CD14-positive monocyte (primary cell): ENCODE results near the gene MTUS2. TPM values are rescaled to one million over a fixed set of nuclear protein-coding genes. Genes with fewer than 3 reads are reported as not detected.

Experiments
- DNase-seq, 3 donors: peaks; one replicate each; pipeline ENCODE4 v3.0.0-alpha.2; 2011 to 2022
- H2AFZ ChIP-seq: 2 replicates; pipeline ENCODE4 v1.6.0; 2012; ENCODE audit warnings: mild to moderate bottlenecking, low read depth, low read length, inconsistent platforms; ENCODE audit not compliant: insufficient read depth, poor library complexity, severe bottlenecking
- H3K27ac ChIP-seq, 2 donors: 1 replicate in 1 of 2; 2 replicates in 1 of 2; pipeline ENCODE4 v1.5.1; 2012 to 2013; ENCODE audit warnings: low read length in 2 of 2, control low read depth in 1 of 2, inconsistent platforms in 1 of 2, low read depth in 1 of 2, mild to moderate bottlenecking in 1 of 2
- H3K27me3 ChIP-seq, 2 donors: one replicate each; pipeline versions ENCODE4 v1.6.0 to v1.6.1; 2011 to 2013; ENCODE audit warnings: low read length in 2 of 2; ENCODE audit not compliant: control insufficient read depth in 2 of 2, insufficient read depth in 2 of 2
- H3K36me3 ChIP-seq, 2 donors: replicated peaks in 1 of 2; 1 replicate in 1 of 2; 2 replicates in 1 of 2; pipeline versions ENCODE4 v1.5.1 to v1.6.1; 2012 to 2013; ENCODE audit warnings: low read length in 2 of 2, control low read depth in 1 of 2, inconsistent platforms in 1 of 2, mild to moderate bottlenecking in 1 of 2; ENCODE audit not compliant: insufficient read depth in 2 of 2, control insufficient read depth in 1 of 2
- H3K4me1 ChIP-seq, 2 donors: 1 replicate in 1 of 2; 2 replicates in 1 of 2; pipeline versions ENCODE4 v1.5.1 to v1.6.1; 2012 to 2013; ENCODE audit warnings: low read length in 2 of 2, control low read depth in 1 of 2, inconsistent platforms in 1 of 2, mild to moderate bottlenecking in 1 of 2, moderate library complexity in 1 of 2; ENCODE audit not compliant: insufficient read depth in 2 of 2, control insufficient read depth in 1 of 2
- H3K4me2 ChIP-seq: replicated peaks from 2 replicates; pipeline ENCODE3; 2012; ENCODE audit warnings: low read length, moderate library complexity, mild to moderate bottlenecking; ENCODE audit not compliant: poor library complexity, severe bottlenecking; ENCODE audit errors: extremely low read depth
- H3K4me3 ChIP-seq, 3 experiments: fragments of 200-600 bp in 1 of 3; sonication (generic) in 1 of 3; replicated peaks in 1 of 3; 1 replicate in 2 of 3; 2 replicates in 1 of 3; pipeline ENCODE4 v1.5.1; 2011 to 2013; ENCODE audit warnings: low read length in 3 of 3, mild to moderate bottlenecking in 3 of 3, control low read depth in 2 of 3, low read depth in 2 of 3, inconsistent platforms in 1 of 3, moderate library complexity in 1 of 3
- H3K79me2 ChIP-seq: 2 replicates; pipeline ENCODE4 v1.6.0; 2012; ENCODE audit warnings: mild to moderate bottlenecking, control low read depth, inconsistent platforms, low read length, moderate library complexity; ENCODE audit not compliant: insufficient read depth
- H3K9ac ChIP-seq: 2 replicates; pipeline ENCODE4 v1.6.0; 2017; ENCODE audit warnings: low read length, mild to moderate bottlenecking; ENCODE audit not compliant: insufficient read depth, poor library complexity, severe bottlenecking
- H3K9me3 ChIP-seq, 2 donors: replicated peaks in 1 of 2; 1 replicate in 1 of 2; 2 replicates in 1 of 2; pipeline versions ENCODE4 v1.5.1 to v1.6.1; 2012 to 2013; ENCODE audit warnings: low read length in 2 of 2, control low read depth in 1 of 2; ENCODE audit not compliant: control insufficient read depth in 1 of 2, insufficient read depth in 1 of 2
- H4K20me1 ChIP-seq: 2 replicates; pipeline ENCODE4 v1.6.0; 2012; ENCODE audit warnings: mild to moderate bottlenecking, low read length, control low read depth, moderate library complexity; ENCODE audit not compliant: insufficient read depth
- H3K27ac Mint-ChIP-seq, 7 donors: one replicate each; pipeline ENCODE4 v1.8.0; 2020; ENCODE audit warnings: mild to moderate bottlenecking in 7 of 7, mixed read lengths in 7 of 7, moderate library complexity in 6 of 7, inconsistent platforms in 2 of 7
- H3K27me3 Mint-ChIP-seq, 3 donors: one replicate each; pipeline ENCODE4 v1.8.0; 2021 to 2022; ENCODE audit warnings: low read depth in 3 of 3, mild to moderate bottlenecking in 3 of 3, mixed read lengths in 3 of 3, moderate library complexity in 3 of 3, inconsistent platforms in 1 of 3
- H3K36me3 Mint-ChIP-seq, 2 donors: one replicate each; pipeline ENCODE4 v1.8.0; 2020; ENCODE audit warnings: mixed read lengths in 2 of 2, inconsistent platforms in 1 of 2, mild to moderate bottlenecking in 1 of 2
- H3K4me1 Mint-ChIP-seq: one replicate; pipeline ENCODE4 v1.8.0; 2020; ENCODE audit warnings: mild to moderate bottlenecking, mixed read lengths
- H3K4me3 Mint-ChIP-seq, 2 donors: one replicate each; pipeline ENCODE4 v1.8.0; 2020; ENCODE audit warnings: mild to moderate bottlenecking in 2 of 2, mixed read lengths in 2 of 2, moderate library complexity in 1 of 2
- H3K9me3 Mint-ChIP-seq, 7 donors: one replicate each; pipeline ENCODE4 v1.8.0; 2020 to 2022; ENCODE audit warnings: mixed read lengths in 7 of 7, mild to moderate bottlenecking in 6 of 7, moderate library complexity in 6 of 7, inconsistent platforms in 2 of 7
- CTCF ChIP-seq: fragments of 200-600 bp; IDR thresholded peaks from one replicate; pipeline ENCODE4 v1.8.0; 2022; ENCODE audit warnings: antibody characterized with exemption, mild to moderate bottlenecking
- WGBS: methylation state at CpG from one replicate; pipeline ENCODE4 v1.1.5; 2013; ENCODE audit warnings: missing lambda C conversion rate; ENCODE audit not compliant: insufficient coverage; 5-methylcytosine and 5-hydroxymethylcytosine counted together
- intact Hi-C, 2 donors: fragments of 100-400 bp; cut with micrococcal nuclease; formaldehyde crosslinking; loops; one replicate each; pipeline versions ENCODE4 v1.15.0 to v1.15.1; 2023
- polyA plus RNA-seq, 3 donors: library from polyadenylated mRNA; depleted of rRNA in 1 of 3; unstranded in 2 of 3; stranded (reverse) in 1 of 3; fragments of 300-500 nt in 2 of 3; fragments of >200 nt in 1 of 3; fragmentation: Illumina TruSeq in 2 of 3; gene quantifications; 1 replicate in 2 of 3; 2 replicates in 1 of 3; pipeline ENCODE4 v1.2.3, GENCODE V29; 2012 to 2021

The MTUS2 gene
- polyA plus RNA-seq, 3 donors, result 0.04 TPM; not detected in 2

GRCh38 chr13:29180055-29180454 lies 359.9 kb downstream of the MTUS2 start:
- Mint-ChIP-seq H3K27me3 (peaks cover 0 to 2% (median 0%) of the 10 kb centered on the region in 3 donors), H3K9me3 (peaks cover 8 to 20% (median 14%) of the 10 kb centered on the region in 7 donors), H3K36me3 (no peaks in the 10 kb centered on the region), H3K4me1 (no peaks in the 10 kb centered on the region), H3K27ac (no peak overlapping the region), H3K4me3 (no peak overlapping the region)
- no CpG with 5 or more reads among the region's 1 CpG for WGBS
- no peak for DNase-seq
- no peak for TF ChIP-seq CTCF
- H3K9ac ChIP-seq, result no peak overlapping the region
- H2AFZ ChIP-seq, result no peak overlapping the region
- no peaks in the 10 kb centered on the region for H3K79me2 ChIP-seq
- no peaks in the 10 kb centered on the region for H3K36me3 ChIP-seq
- no peak overlapping the region for H3K4me3 ChIP-seq
- no peak overlapping the region for H3K4me2 ChIP-seq
- H3K9me3 ChIP-seq, result peaks cover 15 to 19% of the 10 kb centered on the region in 2 donors
- H3K4me1 ChIP-seq, result no peaks in the 10 kb centered on the region
- no peaks in the 10 kb centered on the region for H4K20me1 ChIP-seq
- intact Hi-C loops, result no loop called here
- no peak overlapping the region for H3K27ac ChIP-seq
- H3K27me3 ChIP-seq, result no peaks in the 10 kb centered on the region

- H3K4me2 ChIP-seq, result no peak overlapping the region
- no peak overlapping the region for H3K4me3 ChIP-seq
- H3K27me3 ChIP-seq, result no peaks in the 10 kb centered on the region
- no peak for TF ChIP-seq CTCF
- WGBS, result 100% methylated on average over 2 of the region's 2 CpGs
- no peaks in the 10 kb centered on the region for H3K79me2 ChIP-seq
- H4K20me1 ChIP-seq, result no peaks in the 10 kb centered on the region
- Mint-ChIP-seq H3K4me1 (no peaks in the 10 kb centered on the region), H3K27me3 (no peaks in the 10 kb centered on the region), H3K36me3 (no peaks in the 10 kb centered on the region), H3K4me3 (no peak overlapping the region), H3K27ac (no peak overlapping the region), H3K9me3 (peaks cover 9 to 21% (median 14%) of the 10 kb centered on the region in 7 donors)
- DNase-seq, result no peak
- no peaks in the 10 kb centered on the region for H3K4me1 ChIP-seq
- no peak overlapping the region for H3K27ac ChIP-seq
- no peak overlapping the region for H2AFZ ChIP-seq
- peaks cover 8 to 16% of the 10 kb centered on the region in 2 donors for H3K9me3 ChIP-seq
- no peak overlapping the region for H3K9ac ChIP-seq
- H3K36me3 ChIP-seq, result no peaks in the 10 kb centered on the region
- intact Hi-C loops, result no loop called here
Measured at GRCh38 chr13:29182216-29182615, 362.1 kb downstream of the MTUS2 start.
